ENCODE data around the gene PIAS4. TPM values are rescaled to one million over a fixed set of nuclear protein-coding genes. Genes with fewer than 3 reads are reported as not detected.
A peak's percentile ranks its signal among the peaks of the same experiment; 100 is the strongest.
"Not testable (repeated sequence)": the region's sequence is repeated elsewhere in the genome, so short reads cannot be mapped to it uniquely, and the experiment has no call there.

Gene PIAS4
- total RNA-seq = 10 to 100 TPM; 32.1 to 38.3 TPM

GRCh38 chr19:4007021-4007835 lies at the start of gene PIAS4:
TSS of gene PIAS4 (plus strand) at chr19:4007736. CDS start at chr19:4007761, 25 bp downstream.
- ATAC-seq (ENCODE audit: low read depth) (peak; percentile 91), DNase-seq (peak; percentile 98)
- Mint-ChIP-seq H3K27ac (peak within 1 kb of the TSS; percentile 81), H3K4me1 (peaks cover 11% of the 10 kb centered on the region), H3K27me3 (no peaks in the 10 kb centered on the region), H3K9me3 (no peaks in the 10 kb centered on the region), H3K36me3 (peaks cover 2% of the 10 kb centered on the region), H3K4me3 (peak within 1 kb of the TSS; percentile 85)
- POLR2A ChIA-PET = interaction anchor here (0.5 to 2.5 kb wide), 16 partner anchors 12 to 971 kb away, joined by 3 to 21 read pairs (median 5); partner anchors contain the start of genes EEF2 and HDGFL2

DNA sequence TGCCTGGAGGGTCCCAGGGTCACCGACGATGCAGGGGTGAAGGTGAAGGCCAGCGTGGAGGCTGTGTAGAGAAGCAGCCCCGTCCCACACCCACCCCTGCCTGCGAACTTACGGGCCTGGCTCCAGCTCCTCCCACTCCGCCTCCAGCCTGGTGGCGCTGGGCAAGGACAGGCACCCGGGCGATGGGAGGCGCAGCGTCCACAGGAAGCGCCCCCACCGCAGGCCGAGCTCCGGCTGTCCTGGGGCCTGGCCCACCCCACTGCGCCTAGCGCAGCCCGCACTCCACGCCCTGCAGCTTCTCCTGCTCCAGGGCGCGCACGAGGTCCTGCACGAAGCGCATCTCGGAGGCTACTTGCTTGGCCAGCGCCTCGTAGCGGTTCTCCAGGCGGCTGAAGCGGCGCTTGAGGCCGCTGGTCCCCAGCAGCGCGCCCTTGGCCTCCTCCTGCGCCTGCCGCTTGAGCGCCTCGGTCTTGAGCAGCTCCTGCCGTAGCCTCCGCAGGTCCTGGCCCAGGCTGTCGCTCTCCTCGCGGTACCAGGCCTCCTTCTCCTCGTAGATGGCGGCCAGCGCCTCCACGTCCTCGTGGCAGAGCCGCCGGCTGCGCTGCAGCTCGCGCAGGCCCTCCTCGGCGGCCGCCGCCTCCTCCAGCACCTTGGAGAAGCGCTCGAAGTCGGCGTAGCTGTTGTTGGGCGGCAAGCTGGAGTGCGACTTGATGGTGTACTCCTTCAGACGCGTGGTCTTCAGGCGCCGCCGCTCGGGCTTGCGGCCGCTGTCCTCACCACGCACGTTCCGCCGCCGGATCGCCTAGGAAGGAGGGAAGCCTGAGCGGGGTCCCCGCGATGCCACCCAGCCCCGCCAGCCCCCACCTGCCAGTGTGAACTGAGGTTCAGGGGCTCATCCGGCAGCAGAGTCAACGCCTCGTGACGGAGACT lies 48.4 kb upstream of the PIAS4 start:
- Mint-ChIP-seq H3K27me3 (no peaks in the 10 kb centered on the region), H3K36me3 (no peaks in the 10 kb centered on the region), H3K4me1 (no peaks in the 10 kb centered on the region), H3K9me3 (no peaks in the 10 kb centered on the region), H3K4me3 (no peak overlapping the region), H3K27ac (no peak overlapping the region)
- no peak for DNase-seq
- POLR2A ChIA-PET = no interaction called here
- no peak for ATAC-seq (ENCODE audit: low read depth)

DNA sequence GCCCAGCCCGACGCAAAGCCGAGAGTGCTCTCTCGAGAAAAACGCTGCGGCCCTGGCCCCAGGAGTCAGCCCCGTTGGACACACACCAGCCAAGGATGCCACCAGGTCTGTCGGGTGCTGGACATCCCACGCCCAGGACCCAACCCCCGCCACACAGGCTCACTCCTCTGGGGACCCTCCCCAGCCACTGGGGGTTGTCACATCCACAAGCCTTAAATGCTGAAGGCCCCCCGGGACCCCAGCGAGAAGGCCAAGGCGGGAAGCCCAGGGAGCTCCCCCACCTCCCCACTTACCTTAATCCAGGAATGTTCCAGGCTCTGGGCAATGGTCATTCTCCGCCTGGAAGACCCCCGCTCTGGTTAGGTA lies 47.8 kb upstream of the PIAS4 start:
- no peaks in the 10 kb centered on the region for H3K9me3 Mint-ChIP-seq
- POLR2A ChIA-PET = no interaction called here
- no peaks in the 10 kb centered on the region for H3K36me3 Mint-ChIP-seq
- no peak overlapping the region for H3K4me3 Mint-ChIP-seq
- H3K27me3 Mint-ChIP-seq = no peaks in the 10 kb centered on the region
- ATAC-seq (ENCODE audit: low read depth) (no peak), DNase-seq (no peak)
- H3K4me1 Mint-ChIP-seq = no peaks in the 10 kb centered on the region
- H3K27ac Mint-ChIP-seq = no peak overlapping the region

DNA sequence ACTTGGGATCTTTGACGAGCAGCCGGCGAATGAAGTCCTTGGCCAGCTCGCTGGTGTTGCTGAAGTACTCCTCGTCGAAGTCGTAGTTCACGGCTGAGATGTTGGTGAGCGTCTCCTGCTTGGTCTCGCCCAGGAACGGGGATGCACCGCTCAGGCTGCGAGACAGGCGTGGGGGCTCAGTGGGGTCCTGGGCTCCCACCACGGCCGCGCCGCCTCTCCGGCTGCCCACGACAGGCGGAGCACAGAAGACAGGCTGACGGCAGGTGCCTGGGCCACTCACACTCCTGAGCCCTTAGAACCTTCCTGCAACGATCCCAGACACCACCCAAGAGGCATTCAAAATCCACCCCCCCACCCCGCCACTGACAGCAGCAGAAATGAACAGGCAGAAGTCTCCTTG lies 46.5 kb upstream of the PIAS4 start:
- H3K4me1 Mint-ChIP-seq = no peaks in the 10 kb centered on the region
- no peak for ATAC-seq (ENCODE audit: low read depth)
- DNase-seq = no peak
- POLR2A ChIA-PET = interaction anchor here (0.6 kb wide), 1 partner anchor 241 kb away, joined by 3 read pairs; no protein-coding TSS in a partner anchor
- H3K4me3 Mint-ChIP-seq = no peak overlapping the region
- H3K27me3 Mint-ChIP-seq = no peaks in the 10 kb centered on the region
- H3K36me3 Mint-ChIP-seq = no peaks in the 10 kb centered on the region
- H3K9me3 Mint-ChIP-seq = no peaks in the 10 kb centered on the region
- H3K27ac Mint-ChIP-seq = no peak overlapping the region

DNA sequence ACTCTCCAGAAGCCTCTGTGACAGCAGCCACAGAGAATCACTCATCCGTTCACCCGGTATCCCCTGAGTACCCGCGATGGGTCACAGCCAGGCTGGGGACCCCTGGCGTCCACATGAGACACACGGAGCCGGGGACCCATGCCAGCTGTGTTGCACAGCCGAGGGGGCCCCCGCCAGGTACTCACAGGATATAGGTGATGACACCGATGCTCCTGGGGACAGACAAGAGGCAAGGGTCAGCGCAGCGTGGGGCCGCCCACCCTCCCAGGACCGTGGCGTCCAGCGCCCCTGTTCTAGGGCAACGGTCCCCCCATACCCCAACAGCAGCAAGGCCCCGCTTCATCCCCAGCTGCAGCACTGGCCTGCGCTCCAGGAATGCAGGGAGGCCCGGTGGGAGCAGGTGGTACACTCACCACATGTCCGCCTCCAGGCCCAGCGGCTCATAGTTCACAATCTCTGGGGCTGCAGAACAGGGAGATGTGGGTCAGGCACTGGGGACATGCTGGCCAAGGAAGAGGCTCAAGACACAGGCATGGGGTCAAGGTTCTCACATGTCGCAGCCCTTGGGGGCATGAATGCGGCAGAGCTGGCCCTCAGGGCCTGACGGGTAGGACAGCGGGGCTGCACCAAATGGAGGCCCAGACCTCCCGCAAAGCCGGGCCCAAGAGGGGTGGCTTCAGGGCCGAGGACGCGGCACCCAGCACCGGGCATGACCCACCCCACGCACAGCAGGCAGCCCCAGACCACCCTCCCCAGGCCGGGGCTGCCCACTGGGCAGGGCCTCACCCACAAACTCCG lies 43.9 kb upstream of the PIAS4 start:
- H3K9me3 Mint-ChIP-seq = no peaks in the 10 kb centered on the region
- no peak overlapping the region for H3K27ac Mint-ChIP-seq
- no peaks in the 10 kb centered on the region for H3K27me3 Mint-ChIP-seq
- H3K4me3 Mint-ChIP-seq = no peak overlapping the region
- no peak for ATAC-seq (ENCODE audit: low read depth)
- POLR2A ChIA-PET = no interaction called here
- no peak for DNase-seq
- peaks cover 3% of the 10 kb centered on the region for H3K36me3 Mint-ChIP-seq
- no peaks in the 10 kb centered on the region for H3K4me1 Mint-ChIP-seq

GRCh38 chr19:3964256-3965194 lies 43.0 kb upstream of the PIAS4 start:
- POLR2A ChIA-PET = no interaction called here
- H3K4me3 Mint-ChIP-seq = no peak overlapping the region

DNA sequence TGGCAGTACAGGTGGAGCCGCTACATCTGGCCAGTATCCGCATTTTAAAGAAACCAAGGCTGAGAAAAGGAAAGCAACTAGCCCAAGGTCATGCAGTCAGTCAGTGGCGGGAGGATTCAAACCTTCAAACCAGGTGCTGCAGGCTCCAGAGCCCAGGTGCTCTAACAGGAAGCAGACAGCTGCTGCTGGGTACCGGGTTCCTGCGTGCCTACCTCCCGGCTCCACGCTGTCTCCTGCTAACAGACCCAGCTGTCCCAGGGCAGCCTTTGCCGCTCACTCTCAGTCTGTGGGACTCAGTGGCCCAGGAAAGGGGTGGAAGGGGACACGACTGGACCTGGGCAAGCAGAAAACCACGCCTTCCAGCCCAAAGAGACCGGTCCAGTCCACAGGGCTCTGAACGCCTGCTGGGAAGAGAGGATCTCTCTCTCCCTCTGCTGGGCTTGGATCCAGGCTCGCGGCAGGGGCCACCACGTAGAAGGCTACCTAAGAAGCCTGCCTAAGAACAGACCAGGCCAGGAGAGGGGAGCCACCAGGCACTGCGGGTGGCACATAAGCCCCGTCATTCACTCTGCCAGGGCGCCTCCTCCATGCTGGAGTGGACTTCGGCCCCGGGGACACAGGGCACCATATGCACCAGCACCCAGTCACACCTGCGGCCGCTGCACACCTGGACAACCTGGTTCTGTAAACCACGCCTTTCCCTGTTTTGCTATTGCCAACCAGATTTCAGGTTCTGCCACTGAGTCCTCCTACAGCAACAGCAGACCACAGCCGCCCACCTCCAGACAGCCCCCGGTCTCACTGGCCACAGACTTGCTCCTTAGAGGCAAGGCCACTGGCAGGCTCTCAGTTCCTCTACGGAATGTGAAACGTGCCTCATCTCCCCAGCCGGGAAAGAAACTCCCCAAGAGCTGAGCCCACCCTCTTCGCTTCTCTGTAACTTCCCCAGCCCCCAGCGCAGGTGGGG lies 41.2 kb upstream of the PIAS4 start:
- no peak for DNase-seq
- H3K27ac Mint-ChIP-seq = no peak overlapping the region
- no peaks in the 10 kb centered on the region for H3K27me3 Mint-ChIP-seq
- ATAC-seq (ENCODE audit: low read depth) = no peak
- H3K36me3 Mint-ChIP-seq = peaks cover 6% of the 10 kb centered on the region
- peaks cover 14% of the 10 kb centered on the region for H3K4me1 Mint-ChIP-seq
- H3K4me3 Mint-ChIP-seq = no peak overlapping the region
- POLR2A ChIA-PET = no interaction called here
- H3K9me3 Mint-ChIP-seq = no peaks in the 10 kb centered on the region

More at GRCh38 chr19:3964256-3965194, 43.0 kb upstream of the PIAS4 start:
- no peak overlapping the region for H3K27ac Mint-ChIP-seq
- H3K27me3 Mint-ChIP-seq = no peaks in the 10 kb centered on the region
- ATAC-seq (ENCODE audit: low read depth) (no peak), DNase-seq (no peak)
- H3K9me3 Mint-ChIP-seq = no peaks in the 10 kb centered on the region
- H3K36me3 Mint-ChIP-seq = peaks cover 3% of the 10 kb centered on the region
- H3K4me1 Mint-ChIP-seq = peaks cover 3% of the 10 kb centered on the region

GRCh38 chr19:3967983-3968382 lies 39.6 kb upstream of the PIAS4 start:
- peaks cover 15% of the 10 kb centered on the region for H3K4me1 Mint-ChIP-seq
- H3K27me3 Mint-ChIP-seq; DNase-seq; ATAC-seq (ENCODE audit: low read depth); POLR2A ChIA-PET; H3K9me3 Mint-ChIP-seq; H3K36me3 Mint-ChIP-seq; H3K4me3 Mint-ChIP-seq; H3K27ac Mint-ChIP-seq: not testable (repeated sequence)

GRCh38 chr19:3968556-3969434 lies 38.7 kb upstream of the PIAS4 start:
- no peaks in the 10 kb centered on the region for H3K27me3 Mint-ChIP-seq
- H3K9me3 Mint-ChIP-seq = no peaks in the 10 kb centered on the region
- H3K36me3 Mint-ChIP-seq = peaks cover 6% of the 10 kb centered on the region
- peak overlapping the region; percentile 89 for H3K4me3 Mint-ChIP-seq
- POLR2A ChIA-PET = interaction anchor here (0.7 to 1.6 kb wide), 3 partner anchors 10 to 39 kb away, joined by 3 to 11 read pairs (median 4); partner anchors contain the start of genes EEF2 and PIAS4
- no peak overlapping the region for H3K27ac Mint-ChIP-seq
- H3K4me1 Mint-ChIP-seq = peaks cover 15% of the 10 kb centered on the region
- ATAC-seq (ENCODE audit: low read depth) = no peak
- no peak for DNase-seq

DNA sequence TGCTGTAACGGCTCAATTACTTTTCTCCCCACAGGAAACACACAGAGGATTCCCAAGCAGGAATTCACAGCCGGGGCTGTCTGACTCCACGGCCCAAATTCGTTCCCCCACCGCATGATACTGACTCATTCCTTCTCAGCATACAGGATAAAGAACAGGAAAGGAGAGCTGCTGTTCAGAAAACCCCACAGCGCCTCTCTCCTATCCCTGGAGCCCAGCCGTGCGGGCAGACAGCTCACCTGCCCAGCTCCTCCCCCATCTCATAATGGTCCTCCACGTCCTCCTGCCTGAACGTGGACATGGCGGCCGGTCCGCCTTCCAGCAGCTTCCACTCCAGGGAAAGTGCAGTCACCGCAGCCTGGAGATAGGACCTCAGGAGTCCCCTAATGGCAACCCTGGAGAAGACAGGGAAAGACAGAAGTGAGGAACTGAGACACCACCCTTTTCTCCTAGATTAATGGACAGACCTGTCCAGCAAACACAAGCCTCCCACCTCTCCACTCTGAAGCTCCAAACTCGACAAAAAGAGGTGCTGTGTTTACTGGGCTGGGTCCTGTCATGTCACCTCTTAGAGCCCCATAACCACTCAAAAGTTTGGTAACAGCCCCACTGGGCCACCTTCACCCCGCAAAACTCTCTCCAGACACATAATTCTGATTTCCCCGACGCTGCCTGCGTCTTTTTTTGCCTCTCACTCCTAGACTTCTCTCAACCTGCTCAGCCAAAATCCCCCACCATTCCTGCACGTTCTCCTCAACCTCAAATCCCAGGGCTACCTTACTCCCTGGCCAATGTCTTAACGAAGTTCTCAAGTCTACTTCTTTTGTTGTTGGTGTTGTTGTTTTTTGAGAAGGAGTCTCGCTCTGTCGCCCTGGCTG lies 37.9 kb upstream of the PIAS4 start:
- peak overlapping the region; percentile 82 for H3K27ac Mint-ChIP-seq
- H3K4me3 Mint-ChIP-seq = peak overlapping the region; percentile 89
- POLR2A ChIA-PET = interaction anchor here (0.6 to 1.6 kb wide), 3 partner anchors 9 to 224 kb away, joined by 3 to 11 read pairs (median 9); partner anchors contain the start of gene EEF2
- no peaks in the 10 kb centered on the region for H3K27me3 Mint-ChIP-seq
- peaks cover 6% of the 10 kb centered on the region for H3K36me3 Mint-ChIP-seq
- peaks cover 15% of the 10 kb centered on the region for H3K4me1 Mint-ChIP-seq
- no peaks in the 10 kb centered on the region for H3K9me3 Mint-ChIP-seq
- ATAC-seq (ENCODE audit: low read depth) = no peak
- no peak for DNase-seq
